Hippocampal formation (tissue), 2 donors: ENCODE data around the gene ELOVL7.
"Not testable (repeated sequence)": the region's sequence is repeated elsewhere in the genome, so short reads cannot be mapped to it uniquely, and the experiment has no call there.

Experiments
- DNase-seq, 2 donors: peaks; one replicate each; lab custom pipeline; 2025; lab: John Stamatoyannopoulos, UW

ELOVL7 gene

GRCh38 chr5:60830581-60831127 is 13.4 kb downstream of the ELOVL7 start:
- DNase-seq: no peak

DNA sequence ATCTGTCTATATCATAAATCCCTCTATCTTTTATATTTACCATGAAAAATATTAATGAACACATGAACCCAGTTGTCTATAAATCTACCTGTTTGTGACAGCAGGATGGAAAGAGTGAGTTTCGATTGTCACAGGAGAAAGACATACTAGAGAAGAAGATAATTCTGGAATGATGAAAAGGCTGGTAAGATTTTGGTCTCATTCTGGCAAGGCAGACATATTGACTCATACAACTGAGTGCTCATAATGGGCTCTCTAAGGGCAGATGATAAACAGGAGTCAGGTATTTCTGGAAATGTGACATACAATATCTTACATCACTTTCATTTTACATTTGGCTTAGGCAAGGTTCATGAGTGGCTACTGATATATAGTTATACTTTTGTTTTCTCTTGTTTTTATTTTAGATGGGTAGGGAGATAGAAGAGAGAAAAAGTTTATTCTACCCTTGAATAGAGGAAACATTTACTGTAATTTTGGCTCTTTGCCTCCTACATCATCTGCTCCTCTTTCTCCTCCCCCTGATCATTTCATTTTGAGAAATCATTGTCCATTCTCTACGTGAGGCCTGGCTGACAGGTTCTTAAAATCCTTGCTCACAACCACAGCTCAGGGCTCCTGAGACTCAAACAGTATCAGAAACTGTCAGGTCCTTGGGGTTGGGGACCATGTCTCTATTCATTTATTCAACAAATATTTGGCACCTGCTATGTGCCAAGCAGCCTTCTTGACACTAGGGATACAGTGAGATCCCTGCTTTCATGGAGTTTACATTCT is 14.4 kb downstream of the ELOVL7 start:
- no peak for DNase-seq

GRCh38 chr5:60827201-60827600 is 16.9 kb downstream of the ELOVL7 start:
- DNase-seq: no peak

DNA sequence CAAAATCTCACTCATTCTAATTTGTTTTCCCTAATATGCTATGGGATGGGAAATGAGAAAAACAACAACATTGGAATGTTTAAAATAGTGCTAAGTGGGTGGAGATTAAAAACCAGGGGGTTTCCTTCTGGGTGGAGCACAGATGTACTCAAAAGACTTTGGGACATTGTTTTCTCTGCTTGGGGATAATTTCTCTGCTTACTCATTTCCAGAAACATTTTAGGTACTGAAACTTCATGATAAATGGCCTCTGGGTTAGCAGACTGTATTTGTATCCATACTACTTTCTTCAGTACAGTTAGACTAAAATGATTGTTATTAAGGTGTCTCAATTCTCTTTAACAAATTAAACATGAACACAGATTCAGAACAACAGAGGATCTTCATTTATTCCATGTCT is 17.4 kb downstream of the ELOVL7 start:
- DNase-seq: no peak

GRCh38 chr5:60823574-60823973 is 20.5 kb downstream of the ELOVL7 start:
- no peak for DNase-seq

- no peak for DNase-seq
Observed at GRCh38 chr5:60822285-60822556, 21.8 kb downstream of the ELOVL7 start.

- no peak for DNase-seq
Observed at GRCh38 chr5:60821488-60822284, 22.4 kb downstream of the ELOVL7 start.

DNA sequence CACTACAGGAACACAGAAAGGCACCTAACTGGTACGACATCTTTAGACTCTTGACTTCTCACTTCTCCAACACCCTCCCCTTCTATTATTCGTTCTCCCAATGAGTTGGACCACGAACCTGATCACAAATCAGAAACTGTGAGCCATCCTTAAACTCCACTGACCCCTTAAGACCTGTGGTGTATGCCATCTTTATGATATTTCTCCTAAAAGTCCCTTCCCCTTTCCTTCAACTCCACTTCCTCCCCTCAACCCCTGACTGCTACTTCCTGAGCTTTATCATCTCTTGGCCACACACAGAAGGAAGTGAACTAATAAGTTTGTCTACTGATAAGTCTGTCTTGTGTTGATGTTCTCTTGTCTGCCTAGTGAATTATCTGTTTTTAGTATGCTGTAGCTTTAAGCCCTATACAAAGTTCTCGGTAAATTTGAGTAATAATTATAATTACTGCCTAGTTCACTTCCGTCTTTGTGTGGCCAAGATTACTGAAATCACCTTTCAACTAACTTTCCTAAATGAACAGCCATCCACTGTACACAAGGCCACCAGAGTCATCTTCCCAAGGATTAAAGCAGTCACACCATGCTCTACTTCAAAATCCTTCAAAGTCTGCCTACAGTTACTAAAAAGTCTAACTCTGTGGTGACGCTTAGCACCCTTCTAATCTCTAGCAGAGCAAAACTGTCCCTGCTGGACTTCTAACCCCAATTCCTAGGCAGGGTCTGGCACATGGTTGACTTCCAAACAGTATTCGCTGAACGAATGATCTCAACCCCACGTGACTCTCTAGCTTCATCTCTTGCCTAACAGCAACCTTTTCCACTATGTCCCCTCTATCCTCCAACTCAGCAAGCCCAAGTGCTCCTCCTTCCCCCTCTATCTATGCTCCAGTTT is 23.2 kb downstream of the ELOVL7 start:
- no peak for DNase-seq

DNA sequence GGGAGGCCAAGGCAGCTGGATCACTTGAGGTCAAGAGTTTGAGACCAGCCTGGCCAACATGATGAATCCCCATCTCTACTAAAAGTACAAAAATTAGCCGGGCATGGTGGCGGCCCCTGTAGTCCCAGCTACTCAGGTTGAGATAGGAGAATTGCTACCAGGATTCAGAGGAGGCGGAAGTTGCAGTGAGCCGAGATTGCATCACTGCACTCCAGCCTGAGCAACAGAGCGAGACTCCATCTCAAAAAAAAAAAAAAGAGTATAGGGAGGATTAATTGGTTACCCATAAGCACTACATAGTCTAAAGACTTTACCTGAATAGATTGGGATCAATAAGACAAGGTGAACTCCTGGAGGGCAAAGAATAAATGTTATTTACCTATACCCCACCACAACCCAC is 27.9 kb downstream of the ELOVL7 start:
- not testable (repeated sequence) for DNase-seq

GRCh38 chr5:60814498-60814897 is 29.6 kb downstream of the ELOVL7 start:
- no peak for DNase-seq

DNA sequence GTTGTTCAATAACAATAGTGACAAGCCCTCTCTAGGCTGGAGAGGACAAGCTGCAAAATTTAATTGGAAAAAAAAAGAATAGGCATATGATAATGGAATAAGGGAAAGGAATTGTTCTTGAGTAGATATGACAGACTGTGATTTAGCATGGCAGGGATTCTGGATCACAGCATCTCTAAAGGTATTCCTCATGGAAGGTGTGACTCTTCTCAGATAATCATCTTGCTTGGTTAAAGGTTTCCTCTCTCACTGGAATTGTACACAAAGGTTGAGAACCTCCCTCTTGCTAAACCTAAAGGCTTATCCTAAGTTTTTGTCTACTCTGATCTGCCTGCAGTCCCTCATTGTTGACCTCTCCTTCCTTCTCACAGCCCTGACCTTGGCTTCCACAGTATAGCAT is 31.6 kb downstream of the ELOVL7 start:
- no peak for DNase-seq

- DNase-seq: no peak
Observed at GRCh38 chr5:60811105-60811504, 33.0 kb downstream of the ELOVL7 start.

DNA sequence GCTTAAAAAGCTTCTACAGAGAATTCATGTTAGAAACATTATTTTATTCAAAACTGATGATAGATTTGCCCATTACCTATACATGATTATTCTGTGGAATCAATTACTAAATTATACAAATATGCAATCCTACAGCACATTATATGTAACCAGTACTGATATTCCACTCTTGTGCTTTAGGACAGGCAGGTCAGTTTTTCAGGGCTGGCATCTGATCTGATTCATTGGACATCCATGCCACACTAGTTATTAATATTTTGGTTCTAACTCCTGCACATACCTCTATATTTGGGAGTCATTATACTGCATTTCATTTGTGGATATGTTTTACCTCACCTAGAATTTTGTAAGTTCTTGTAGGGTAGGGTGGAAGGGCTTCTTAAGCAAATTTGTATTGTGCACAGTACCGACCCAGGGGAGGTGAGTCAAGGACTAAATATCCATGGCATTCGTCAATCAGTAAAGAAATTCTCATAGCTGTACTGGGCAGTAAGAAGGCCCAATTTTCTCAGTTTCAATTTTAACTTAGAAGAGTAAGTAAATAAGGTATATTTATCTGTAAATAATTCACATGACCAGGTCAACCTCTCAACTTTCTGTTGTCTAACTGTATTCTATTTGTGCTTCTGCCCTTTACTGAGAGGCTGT is 33.5 kb downstream of the ELOVL7 start:
- no peak for DNase-seq

- DNase-seq: no peak
Observed at GRCh38 chr5:60809891-60810425, 34.1 kb downstream of the ELOVL7 start.

- no peak for DNase-seq
Observed at GRCh38 chr5:60806591-60807243, 37.4 kb downstream of the ELOVL7 start.

GRCh38 chr5:60805463-60805862 is 38.6 kb downstream of the ELOVL7 start:
- DNase-seq: no peak

DNA sequence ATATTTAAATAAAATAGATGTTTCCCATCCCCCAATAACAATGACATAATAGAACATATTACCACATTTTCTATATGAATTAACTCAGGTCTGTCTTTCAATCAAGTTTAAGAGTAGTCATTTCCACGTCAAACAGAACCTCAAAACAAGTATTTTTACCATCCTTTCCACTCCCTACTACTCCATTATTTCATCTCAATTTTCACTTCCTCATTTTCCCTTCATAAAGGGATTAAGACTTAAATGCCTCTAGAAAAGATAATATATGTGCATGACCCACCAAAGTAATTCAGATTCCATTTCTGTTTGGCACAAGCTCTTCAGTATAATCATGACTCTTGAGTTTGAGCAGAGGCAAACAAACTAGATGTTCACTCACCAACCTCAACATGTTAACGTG is 40.4 kb downstream of the ELOVL7 start:
- DNase-seq: no peak

DNA sequence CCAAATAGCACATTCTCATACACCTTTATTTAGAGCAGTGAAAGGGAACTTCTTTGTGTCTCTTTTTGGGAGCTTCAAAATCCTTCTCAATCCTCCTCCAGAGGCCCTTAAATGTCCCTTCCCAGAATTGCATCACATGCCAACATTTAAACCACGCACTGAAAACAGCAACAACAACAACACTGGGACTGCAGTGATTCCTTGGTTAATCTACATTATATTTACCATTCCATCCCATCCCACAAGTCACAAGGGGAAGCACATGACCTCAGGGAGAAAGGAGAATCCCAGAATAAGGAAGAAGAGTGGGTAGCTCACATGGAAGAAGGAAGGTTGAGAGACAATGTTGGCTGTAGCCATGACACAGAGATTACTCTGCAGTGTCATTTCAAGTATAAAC is 41.1 kb downstream of the ELOVL7 start:
- DNase-seq: no peak

GRCh38 chr5:60802226-60802625 is 41.8 kb downstream of the ELOVL7 start:
- DNase-seq: no peak

DNA sequence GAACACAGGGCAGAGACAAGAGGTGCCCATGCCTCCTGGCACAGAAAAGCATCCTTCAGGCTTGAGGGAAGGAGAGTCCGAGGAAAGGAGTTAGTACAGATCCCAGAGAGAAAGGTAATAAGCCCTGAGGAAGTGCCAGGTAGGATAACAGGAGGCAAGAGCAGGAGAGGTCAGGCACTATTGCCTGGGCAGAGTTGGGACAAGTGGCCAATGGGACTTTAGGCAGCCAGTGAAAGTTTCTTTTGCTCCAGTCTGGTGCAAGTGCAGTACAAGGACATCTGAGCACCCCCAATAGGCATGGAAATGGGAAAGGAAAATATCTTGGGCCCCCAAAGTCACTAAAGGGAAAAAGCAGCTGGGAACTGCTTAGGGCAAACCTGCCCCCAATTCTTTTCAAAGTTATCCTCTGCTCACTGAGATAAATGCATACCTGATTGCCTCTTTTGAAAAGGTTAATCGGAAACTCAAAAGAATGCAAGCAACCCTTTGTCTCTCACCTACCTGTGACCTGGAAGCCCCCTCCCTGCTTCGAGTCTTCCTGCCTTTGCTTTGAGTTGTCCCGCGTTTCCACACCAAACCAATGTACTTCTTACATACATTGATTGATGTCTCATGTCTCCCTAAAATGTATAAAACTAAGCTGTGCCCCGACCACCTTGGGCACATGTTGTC is 46.5 kb downstream of the ELOVL7 start:
- no peak for DNase-seq
